ENCODE data around the gene OR13J1.

DNA sequence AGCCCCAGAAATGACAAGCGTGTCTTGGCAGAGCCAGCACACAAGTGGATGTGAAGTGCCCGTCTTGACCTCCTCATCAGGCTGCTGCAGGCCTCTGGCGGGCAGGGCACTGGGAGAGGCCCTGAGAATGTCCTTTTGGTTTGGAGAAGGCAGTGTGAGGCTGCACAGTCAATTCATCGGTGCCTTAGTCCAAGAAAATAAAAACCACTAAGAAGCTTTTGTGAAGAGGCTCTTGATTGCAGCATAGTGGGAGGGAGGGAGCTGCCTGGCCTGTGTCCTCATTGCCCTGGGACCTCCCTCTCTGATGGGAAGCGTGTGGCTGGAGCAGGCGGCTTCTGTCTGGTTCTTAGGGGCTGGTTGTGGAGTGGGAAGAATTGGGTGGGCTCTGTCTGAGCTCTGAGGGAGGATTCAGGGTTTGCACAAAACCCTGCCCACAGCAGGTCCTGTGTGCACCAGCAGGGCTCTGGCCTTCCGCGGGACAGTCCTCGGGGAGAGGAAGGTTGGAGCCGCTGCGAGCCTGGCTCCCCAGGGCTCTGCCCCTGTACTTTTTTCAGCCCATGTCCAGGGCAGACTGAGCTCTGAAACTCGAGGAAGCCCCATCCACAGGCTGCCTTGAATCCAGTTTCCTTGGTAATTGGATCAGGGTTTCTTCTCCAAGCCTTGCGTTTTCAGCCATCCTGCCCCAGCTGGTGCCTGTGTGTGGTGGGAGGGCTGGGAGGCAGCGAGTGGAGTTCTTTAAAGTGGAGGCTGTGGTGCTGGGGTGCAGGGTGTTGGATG is 36.9 kb upstream of the OR13J1 start:
- no peak for TF ChIP-seq CTCF (IDR thresholded peaks at IDR 0.05)
- TF ChIP-seq POLR2A (IDR thresholded peaks at IDR 0.05) = peak in 1 of 2 donors; percentile 39
